ENCODE results near the gene HCN2. TPM values are rescaled to one million over a fixed set of nuclear protein-coding genes. Genes with fewer than 3 reads are reported as not detected.

Gene HCN2
- total and polyA plus RNA-seq, 2 of the 8 experiments (the other 6 are each of a cell fraction or from before 2014, with no cell fraction given) = 1.0 to 4.0 TPM

- TF ChIP-seq CHD7 (IDR thresholded peaks at IDR 0.05; ENCODE audit: insufficient replicate concordance, low read length) (no peak), MAX (IDR thresholded peaks at IDR 0.05) (no peak), BACH1 (IDR thresholded peaks at IDR 0.05; ENCODE audit: low read length) (0 out of 2 replicates have a peak, but pooled peaks have one; percentile 16), CHD1 (IDR thresholded peaks at IDR 0.05; ENCODE audit: low read depth, low read length) (no peak), PHF8 (conservative IDR thresholded peaks at IDR 0.05; ENCODE audit: low read depth, low read length) (no peak), TAF1 (IDR thresholded peaks at IDR 0.05; ENCODE audit: low read depth, low read length) (no peak), KDM4A (IDR thresholded peaks at IDR 0.05; ENCODE audit: low read depth, low read length, severe bottlenecking) (no peak), RXRA (IDR thresholded peaks at IDR 0.05; ENCODE audit: insufficient read depth, low read depth, low read length) (no peak)
These were observed 1.6 kb downstream of the HCN2 start (continued) for GRCh38 chr19:591099-591958.
